H1 (cell line): ENCODE measurements around the gene GYS2. TPM values are rescaled to one million over a fixed set of nuclear protein-coding genes. Genes with fewer than 3 reads are reported as not detected.

ENCODE experiments used
- ASH2L ChIP-seq: fragments of 200-600, 300-600 bp; sonication (generic); IDR thresholded peaks from one replicate; pipeline ENCODE4 v1.7.1; 2017; ENCODE audit warnings: low read length
- CTCF ChIP-seq, 3 experiments: IDR thresholded peaks; 1 replicate in 2 of 3; 2 replicates in 1 of 3; pipeline versions ENCODE4 v1.5.1 to v1.6.1; 2011; ENCODE audit warnings: low read length in 3 of 3, mild to moderate bottlenecking in 3 of 3, inconsistent platforms in 2 of 3, low read depth in 1 of 3, moderate library complexity in 1 of 3; ENCODE audit not compliant: insufficient read depth in 1 of 3; ENCODE audit errors: control extremely low read depth in 1 of 3
- KDM5A ChIP-seq: fragments of 200-600 bp; IDR thresholded peaks from 2 replicates; pipeline ENCODE4 v1.7.1; 2012; ENCODE audit warnings: mild to moderate bottlenecking, low read length, inconsistent platforms, mixed read lengths
- MAFK ChIP-seq: IDR thresholded peaks from 2 replicates; pipeline ENCODE4 v1.6.1; 2012; ENCODE audit warnings: low read depth, mild to moderate bottlenecking, improper control_type of control experiment, low read length
- RFX5 ChIP-seq: IDR thresholded peaks from 2 replicates; pipeline ENCODE4 v1.6.1; 2011; ENCODE audit warnings: low read depth, low read length, improper control_type of control experiment, borderline replicate concordance
- RXRA ChIP-seq: IDR thresholded peaks from 2 replicates; pipeline ENCODE4 v1.6.1; 2011; ENCODE audit warnings: low read depth, mild to moderate bottlenecking, low read length, moderate library complexity; ENCODE audit not compliant: insufficient read depth
- SIN3A ChIP-seq, 2 experiments: IDR thresholded peaks in 1 of 2; conservative IDR thresholded peaks in 1 of 2; 2 replicates each; pipeline ENCODE4 v1.6.1; 2011 to 2012; ENCODE audit warnings: low read length in 2 of 2, improper control_type of control experiment in 1 of 2, low read depth in 1 of 2, mild to moderate bottlenecking in 1 of 2
- TAF1 ChIP-seq: IDR thresholded peaks from 2 replicates; pipeline ENCODE4 v1.6.1; 2011; ENCODE audit warnings: mild to moderate bottlenecking, low read depth, low read length
- USF2 ChIP-seq: IDR thresholded peaks from 2 replicates; pipeline ENCODE4 v1.6.1; 2011; ENCODE audit warnings: low read length, improper control_type of control experiment
- polyA plus RNA-seq, 7 experiments: library from polyadenylated mRNA; depleted of rRNA in 3 of 7; stranded (reverse) in 5 of 7; unstranded in 2 of 7; fragments of >200 nt in 5 of 7; fragments of 200-250 nt in 2 of 7; gene quantifications; 1 replicate in 5 of 7; 2 replicates in 1 of 7; 4 replicates in 1 of 7; pipeline versions ENCODE4 v1.2.1 to v1.2.3, GENCODE V29; 2011 to 2013; ENCODE audit warnings: missing spikeins in 2 of 7, mixed read lengths in 2 of 7
- total RNA-seq: library from RNA; stranded (reverse); fragmentation: NEBNext Ultra II Directional; extraction: Animal tissue kit (Norgen Biotek cat#: 25700); gene quantifications from 2 replicates; pipeline ENCODE4 v1.2.1, GENCODE V29; 2021

GYS2 gene
- total and polyA plus RNA-seq, 2 of the 8 experiments (the other 6 are each of a cell fraction or from before 2014, with no cell fraction given), result not detected

GRCh38 chr12:21552635-21553328 is 51.9 kb downstream of the GYS2 start (continued):
- TF ChIP-seq USF2, result no peak
- no peak for TF ChIP-seq KDM5A
- TF ChIP-seq RXRA, result no peak
- no peak for TF ChIP-seq SIN3A (conservative IDR thresholded peaks at IDR 0.05 in 1 of 2, IDR thresholded peaks at IDR 0.05 in 1 of 2; ENCODE audit: low read depth in 1 of 2, low read length in 2 of 2)
- no peak for TF ChIP-seq TAF1
- TF ChIP-seq ASH2L, result no peak
- TF ChIP-seq RFX5, result no peak
- TF ChIP-seq MAFK, result no peak
- TF ChIP-seq CTCF (IDR thresholded peaks at IDR 0.05; ENCODE audit: control extremely low read depth in 1 of 3, insufficient read depth in 1 of 3, low read depth in 1 of 3, low read length in 3 of 3), result no peak
